ENCODE data around the gene TMEM178B. TPM values are rescaled to one million over a fixed set of nuclear protein-coding genes. Genes with fewer than 3 reads are reported as not detected.
A peak's percentile ranks its signal among the peaks of the same experiment; 100 is the strongest.

TMEM178B gene
- total and polyA plus RNA-seq, 10 of the 15 experiments (the other 5 are each of a cell fraction or from before 2014, with no cell fraction given) = 0.01 to 1.1 (median 0.04) TPM; not detected in 2

DNA sequence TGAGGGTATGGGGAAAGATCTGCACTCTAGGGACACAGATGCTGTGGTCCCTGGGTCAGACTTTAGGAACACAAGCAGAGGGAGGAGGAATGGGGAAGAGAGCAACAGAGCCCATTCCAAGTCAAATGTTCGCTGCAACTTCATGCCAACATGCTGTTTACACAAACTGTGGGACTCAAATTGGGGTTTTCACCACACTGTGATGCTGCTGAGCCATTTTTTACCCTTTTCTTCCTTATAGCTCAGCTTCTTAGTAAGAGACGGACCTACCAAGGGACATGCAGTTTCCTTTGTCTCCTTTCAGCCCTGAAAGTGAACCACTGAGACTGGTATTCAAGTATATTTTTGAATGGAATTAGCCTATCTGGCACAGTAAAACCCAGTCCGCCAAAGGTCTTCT lies 413.1 kb downstream of the TMEM178B start:
- H3K36me3 ChIP-seq (ENCODE audit: control insufficient read depth in 2 of 2, insufficient read depth in 2 of 2, low read length in 1 of 2) = no peaks in the 10 kb centered on the region
- ATAC-seq (no peak), DNase-seq (ENCODE audit: low read depth, low spot score) (no peak), FAIRE-seq (no peak)
- ChIA-PET CTCF (interaction anchor here (0.6 kb wide), 1 partner anchor 117 kb away, joined by 3 read pairs; no protein-coding TSS in a partner anchor), POLR2A (no interaction called here), RAD21 (ENCODE audit: unreplicated experiment) (no interaction called here), SMC1A (ENCODE audit: uncharacterized antibody, unreplicated experiment) (no interaction called here)
- no peaks in the 10 kb centered on the region for H3K4me1 ChIP-seq (ENCODE audit: control insufficient read depth, insufficient read depth, low read length)
- H4K20me1 ChIP-seq (ENCODE audit: control insufficient read depth, insufficient read depth) = no peaks in the 10 kb centered on the region
- H3K9ac ChIP-seq (ENCODE audit: control insufficient read depth, insufficient read depth, low read length) = no peak overlapping the region
- in situ Hi-C loops (cut with MboI) = no loop called here
- no peaks in the 10 kb centered on the region for H3K9me3 ChIP-seq (replicated peaks; ENCODE audit: control insufficient read depth, insufficient read depth, low read length)
- WGBS (ENCODE audit: insufficient coverage, insufficient replicate concordance, low lambda C conversion rate, missing lambda C conversion rate) = 74% methylated on average over 3 of the region's 3 CpGs
- intact Hi-C loops (cut with micrococcal nuclease; ENCODE audit: unreplicated experiment) = no loop called here
- no peaks in the 10 kb centered on the region for H3K27me3 ChIP-seq (replicated peaks in 1 of 2; ENCODE audit: control insufficient read depth in 2 of 2, insufficient read depth in 2 of 2, low read length in 1 of 2)
- TF ChIP-seq SIX5 (IDR thresholded peaks at IDR 0.05; ENCODE audit: low read depth, low read length, severe bottlenecking) (no peak), RAD21 (IDR thresholded peaks at IDR 0.05; ENCODE audit: insufficient read depth, low read depth, low read length) (peak; percentile 8; the same call in 1 of the 2 replicates)
- TF ChIP-seq, protein P1, sequence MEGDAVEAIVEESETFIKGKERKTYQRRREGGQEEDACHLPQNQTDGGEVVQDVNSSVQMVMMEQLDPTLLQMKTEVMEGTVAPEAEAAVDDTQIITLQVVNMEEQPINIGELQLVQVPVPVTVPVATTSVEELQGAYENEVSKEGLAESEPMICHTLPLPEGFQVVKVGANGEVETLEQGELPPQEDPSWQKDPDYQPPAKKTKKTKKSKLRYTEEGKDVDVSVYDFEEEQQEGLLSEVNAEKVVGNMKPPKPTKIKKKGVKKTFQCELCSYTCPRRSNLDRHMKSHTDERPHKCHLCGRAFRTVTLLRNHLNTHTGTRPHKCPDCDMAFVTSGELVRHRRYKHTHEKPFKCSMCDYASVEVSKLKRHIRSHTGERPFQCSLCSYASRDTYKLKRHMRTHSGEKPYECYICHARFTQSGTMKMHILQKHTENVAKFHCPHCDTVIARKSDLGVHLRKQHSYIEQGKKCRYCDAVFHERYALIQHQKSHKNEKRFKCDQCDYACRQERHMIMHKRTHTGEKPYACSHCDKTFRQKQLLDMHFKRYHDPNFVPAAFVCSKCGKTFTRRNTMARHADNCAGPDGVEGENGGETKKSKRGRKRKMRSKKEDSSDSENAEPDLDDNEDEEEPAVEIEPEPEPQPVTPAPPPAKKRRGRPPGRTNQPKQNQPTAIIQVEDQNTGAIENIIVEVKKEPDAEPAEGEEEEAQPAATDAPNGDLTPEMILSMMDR (IDR thresholded peaks at IDR 0.05 in 2 of 3, conservative IDR thresholded peaks at IDR 0.05 in 1 of 3; ENCODE audit: control insufficient read depth in 2 of 3, extremely low read depth in 1 of 3, insufficient read depth in 1 of 3, low read depth in 3 of 3, low read length in 3 of 3) = 0 out of 6 replicates have a peak, but pooled peaks of 1 of the 3 experiments have one; percentile 8
- BruUV-seq (replicated peaks) = no TSS peak
- no peak overlapping the region for H3K4me2 ChIP-seq (ENCODE audit: control insufficient read depth, insufficient read depth)
- H2AFZ ChIP-seq (ENCODE audit: control insufficient read depth, low read depth, low read length) = no peak overlapping the region
- no peak overlapping the region for H3K4me3 ChIP-seq
- H3K79me2 ChIP-seq (ENCODE audit: control insufficient read depth, insufficient read depth, low read length) = no peaks in the 10 kb centered on the region
- no peak overlapping the region for H3K27ac ChIP-seq (ENCODE audit: control insufficient read depth, insufficient read depth)

DNA sequence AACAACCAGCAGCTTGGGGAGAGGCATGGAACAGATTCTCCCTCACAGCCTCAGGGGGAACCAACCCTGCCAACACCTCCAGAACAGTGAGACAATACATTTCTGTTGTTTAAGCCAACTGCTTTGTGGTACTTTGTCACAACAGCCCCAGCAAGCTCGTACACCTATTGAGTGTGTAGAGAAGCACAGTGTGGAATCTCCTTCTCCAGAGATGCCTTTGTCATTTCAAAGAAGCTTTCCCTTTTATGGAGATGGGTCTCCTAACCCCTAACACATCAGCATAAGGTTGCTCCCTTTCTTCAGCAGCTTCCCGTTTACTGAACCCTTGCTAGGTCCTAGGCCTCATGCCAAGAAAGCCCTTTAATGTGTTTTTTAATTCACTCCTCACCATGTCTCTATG lies 416.6 kb downstream of the TMEM178B start:
- in situ Hi-C loops (cut with MboI) = no loop called here
- POLR2A ChIA-PET = no interaction called here
- TF ChIP-seq MXI1 (IDR thresholded peaks at IDR 0.05; ENCODE audit: low read depth, low read length) (no peak), MEF2B (IDR thresholded peaks at IDR 0.05; ENCODE audit: partially characterized antibody, poor library complexity, severe bottlenecking) (no peak), KAT2A (conservative IDR thresholded peaks at IDR 0.05; ENCODE audit: control insufficient read depth, low read depth, low read length) (no peak), HDAC6 (IDR thresholded peaks at IDR 0.05; ENCODE audit: unreplicated experiment) (no peak), TAF1 (IDR thresholded peaks at IDR 0.05; ENCODE audit: borderline replicate concordance, low read depth, low read length) (no peak), RAD51 (IDR thresholded peaks at IDR 0.05) (no peak), ZNF622 (IDR thresholded peaks at IDR 0.05) (no peak), SREBF2 (IDR thresholded peaks at IDR 0.05; ENCODE audit: low read length) (no peak)
- TF ChIP-seq, protein P2, sequence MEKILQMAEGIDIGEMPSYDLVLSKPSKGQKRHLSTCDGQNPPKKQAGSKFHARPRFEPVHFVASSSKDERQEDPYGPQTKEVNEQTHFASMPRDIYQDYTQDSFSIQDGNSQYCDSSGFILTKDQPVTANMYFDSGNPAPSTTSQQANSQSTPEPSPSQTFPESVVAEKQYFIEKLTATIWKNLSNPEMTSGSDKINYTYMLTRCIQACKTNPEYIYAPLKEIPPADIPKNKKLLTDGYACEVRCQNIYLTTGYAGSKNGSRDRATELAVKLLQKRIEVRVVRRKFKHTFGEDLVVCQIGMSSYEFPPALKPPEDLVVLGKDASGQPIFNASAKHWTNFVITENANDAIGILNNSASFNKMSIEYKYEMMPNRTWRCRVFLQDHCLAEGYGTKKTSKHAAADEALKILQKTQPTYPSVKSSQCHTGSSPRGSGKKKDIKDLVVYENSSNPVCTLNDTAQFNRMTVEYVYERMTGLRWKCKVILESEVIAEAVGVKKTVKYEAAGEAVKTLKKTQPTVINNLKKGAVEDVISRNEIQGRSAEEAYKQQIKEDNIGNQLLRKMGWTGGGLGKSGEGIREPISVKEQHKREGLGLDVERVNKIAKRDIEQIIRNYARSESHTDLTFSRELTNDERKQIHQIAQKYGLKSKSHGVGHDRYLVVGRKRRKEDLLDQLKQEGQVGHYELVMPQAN (conservative IDR thresholded peaks at IDR 0.05) = no peak
- TF ChIP-seq, protein P3, sequence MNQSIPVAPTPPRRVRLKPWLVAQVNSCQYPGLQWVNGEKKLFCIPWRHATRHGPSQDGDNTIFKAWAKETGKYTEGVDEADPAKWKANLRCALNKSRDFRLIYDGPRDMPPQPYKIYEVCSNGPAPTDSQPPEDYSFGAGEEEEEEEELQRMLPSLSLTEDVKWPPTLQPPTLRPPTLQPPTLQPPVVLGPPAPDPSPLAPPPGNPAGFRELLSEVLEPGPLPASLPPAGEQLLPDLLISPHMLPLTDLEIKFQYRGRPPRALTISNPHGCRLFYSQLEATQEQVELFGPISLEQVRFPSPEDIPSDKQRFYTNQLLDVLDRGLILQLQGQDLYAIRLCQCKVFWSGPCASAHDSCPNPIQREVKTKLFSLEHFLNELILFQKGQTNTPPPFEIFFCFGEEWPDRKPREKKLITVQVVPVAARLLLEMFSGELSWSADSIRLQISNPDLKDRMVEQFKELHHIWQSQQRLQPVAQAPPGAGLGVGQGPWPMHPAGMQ (IDR thresholded peaks at IDR 0.05; ENCODE audit: borderline replicate concordance) = no peak

More for the DNA sequence above, 416.6 kb downstream of the TMEM178B start:
- no peak overlapping the region for H3K9ac ChIP-seq (ENCODE audit: control insufficient read depth, insufficient read depth, low read length)
- WGBS (ENCODE audit: insufficient coverage, insufficient replicate concordance, low lambda C conversion rate, missing lambda C conversion rate) = 14% methylated on average over 2 of the region's 2 CpGs
- no peak overlapping the region for H3K27ac ChIP-seq (ENCODE audit: control insufficient read depth, insufficient read depth)
- ChIA-PET CTCF (no interaction called here), RAD21 (ENCODE audit: unreplicated experiment) (no interaction called here), SMC1A (ENCODE audit: uncharacterized antibody, unreplicated experiment) (no interaction called here)
- BruUV-seq (replicated peaks) = no TSS peak
- no peak for DNase-seq (ENCODE audit: low read depth, low spot score)
- no peak for FAIRE-seq
- no peak overlapping the region for H3K4me2 ChIP-seq (ENCODE audit: control insufficient read depth, insufficient read depth)
- no peak for ATAC-seq
- H3K9me3 ChIP-seq (replicated peaks; ENCODE audit: control insufficient read depth, insufficient read depth, low read length) = no peaks in the 10 kb centered on the region
- H3K27me3 ChIP-seq (replicated peaks in 1 of 2; ENCODE audit: control insufficient read depth in 2 of 2, insufficient read depth in 2 of 2, low read length in 1 of 2) = no peaks in the 10 kb centered on the region
- H3K4me3 ChIP-seq = no peak overlapping the region
- intact Hi-C loops (cut with micrococcal nuclease; ENCODE audit: unreplicated experiment) = no loop called here
- H3K79me2 ChIP-seq (ENCODE audit: control insufficient read depth, insufficient read depth, low read length) = no peaks in the 10 kb centered on the region
- H3K4me1 ChIP-seq (ENCODE audit: control insufficient read depth, insufficient read depth, low read length) = no peaks in the 10 kb centered on the region
- no peaks in the 10 kb centered on the region for H4K20me1 ChIP-seq (ENCODE audit: control insufficient read depth, insufficient read depth)
- H2AFZ ChIP-seq (ENCODE audit: control insufficient read depth, low read depth, low read length) = no peak overlapping the region
- no peaks in the 10 kb centered on the region for H3K36me3 ChIP-seq (ENCODE audit: control insufficient read depth in 2 of 2, insufficient read depth in 2 of 2, low read length in 1 of 2)

Measured in GM12878 (cell line).